Mesodermal cell (in vitro differentiated cells): ENCODE measurements around the gene PYCR2.
"Not testable (repeated sequence)": the region's sequence is repeated elsewhere in the genome, so short reads cannot be mapped to it uniquely, and the experiment has no call there.

Experiments
- H3K27ac ChIP-seq: 2 replicates; pipeline ENCODE4 v1.7.0; 2013; ENCODE audit warnings: mild to moderate bottlenecking, low read depth, low read length, moderate library complexity; ENCODE audit not compliant: severe bottlenecking
- H3K36me3 ChIP-seq: 2 replicates; pipeline ENCODE4 v1.7.1; 2013; ENCODE audit warnings: mild to moderate bottlenecking, low read length, moderate library complexity; ENCODE audit not compliant: control insufficient read depth, insufficient read depth
- H3K4me1 ChIP-seq: one replicate; pipeline ENCODE4 v1.7.1; 2013; ENCODE audit warnings: mild to moderate bottlenecking, low read length; ENCODE audit not compliant: insufficient read depth, control insufficient read depth, poor library complexity, severe bottlenecking
- H3K4me3 ChIP-seq: 2 replicates; pipeline ENCODE4 v1.7.0; 2013; ENCODE audit warnings: low read length, control low read depth, mild to moderate bottlenecking; ENCODE audit not compliant: insufficient read depth, poor library complexity, severe bottlenecking; ENCODE audit errors: extremely low read depth
- H3K9me3 ChIP-seq: 2 replicates; pipeline ENCODE4 v1.7.1; 2013; ENCODE audit warnings: mild to moderate bottlenecking, low read length, moderate library complexity; ENCODE audit not compliant: control insufficient read depth
- WGBS, 2 experiments: methylation state at CpG; one replicate each; pipeline ENCODE4 v1.1.5; 2013; ENCODE audit warnings: missing lambda C conversion rate in 2 of 2; ENCODE audit not compliant: insufficient coverage in 2 of 2; 5-methylcytosine and 5-hydroxymethylcytosine counted together

Gene PYCR2

DNA sequence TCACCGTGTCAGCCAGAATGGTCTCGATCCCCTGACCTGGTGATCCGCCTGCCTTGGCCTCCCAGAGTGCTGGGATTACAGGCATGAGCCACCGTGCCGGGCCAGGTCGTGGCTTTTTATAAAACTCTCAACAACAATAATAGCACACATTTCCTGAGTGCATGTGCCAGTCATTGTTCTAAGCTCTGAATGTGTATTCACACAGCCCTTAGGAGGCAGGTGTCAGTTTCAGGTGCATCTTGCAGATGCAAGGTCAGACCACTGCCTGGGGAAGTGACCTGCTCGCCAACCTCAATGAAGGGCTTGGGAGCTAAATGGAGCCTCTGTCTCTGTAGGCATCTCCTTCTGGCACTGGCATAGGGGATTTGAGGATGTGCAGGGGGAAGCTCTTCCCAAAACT lies 18.5 kb upstream of the PYCR2 start:
- Histone ChIP-seq H3K27ac (no peak overlapping the region), H3K36me3 (no peaks in the 10 kb centered on the region), H3K4me3 (no peak overlapping the region), H3K4me1 (no peaks in the 10 kb centered on the region), H3K9me3 (no peaks in the 10 kb centered on the region)
- WGBS, 2 experiments, result 73 to 76% methylated on average over 3 to 7 of the region's 7 CpGs

DNA sequence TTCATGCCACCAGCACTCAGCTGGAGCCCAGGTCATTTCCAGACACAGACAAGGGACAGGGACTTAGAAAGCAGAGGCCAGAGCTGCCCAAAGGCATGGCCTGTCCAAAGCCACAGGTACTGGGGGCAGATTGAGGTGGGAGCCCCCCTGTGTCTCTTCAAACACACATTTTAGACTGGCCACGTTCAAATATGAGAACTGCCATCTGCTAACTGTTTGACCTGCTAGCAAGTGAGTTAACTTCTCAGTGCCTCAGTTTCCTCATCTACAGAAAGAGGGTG lies 17.8 kb upstream of the PYCR2 start:
- Histone ChIP-seq H3K4me3 (no peak overlapping the region), H3K27ac (no peak overlapping the region), H3K9me3 (no peaks in the 10 kb centered on the region), H3K4me1 (no peaks in the 10 kb centered on the region), H3K36me3 (no peaks in the 10 kb centered on the region)
- 67% methylated on average over 1 of the region's 1 CpG; no CpG with 5 or more reads in 1 of the 2 experiments for WGBS, 2 experiments

DNA sequence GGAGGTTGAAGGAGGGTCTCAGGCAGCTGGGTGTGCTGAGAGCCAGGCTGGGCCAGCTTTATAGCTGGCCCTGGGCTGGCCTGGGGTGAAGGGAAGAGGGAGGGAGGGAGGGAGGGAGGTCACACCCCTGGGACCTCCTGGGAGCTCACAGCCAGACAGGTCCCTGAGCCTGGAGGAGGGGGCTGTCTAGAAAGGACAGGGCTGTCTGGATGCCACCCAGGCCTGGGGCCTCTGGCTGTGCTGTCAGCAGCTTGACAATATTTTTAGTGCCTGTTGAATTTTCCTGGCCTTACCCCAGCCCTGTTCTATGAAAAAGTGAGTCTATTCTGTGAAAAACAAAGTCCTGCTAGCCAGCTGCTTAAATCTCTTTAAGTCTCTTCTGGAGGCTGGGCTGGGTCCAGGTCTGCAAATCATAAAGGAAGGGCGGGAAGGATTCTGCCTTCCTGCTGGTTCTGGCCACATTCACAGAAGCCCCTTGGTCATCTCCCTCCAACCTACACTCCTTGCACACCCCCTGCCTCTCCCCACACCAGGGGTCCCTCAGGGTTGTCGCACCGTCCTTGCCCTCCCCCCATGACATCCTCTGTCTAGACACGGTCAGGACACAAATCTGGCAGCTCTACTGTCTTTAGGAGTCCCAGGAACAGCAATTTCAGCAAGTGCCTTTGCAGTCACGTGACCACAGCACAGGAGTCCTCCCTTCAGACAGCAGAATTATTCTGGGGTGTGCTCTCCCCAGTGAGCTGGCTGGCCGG lies 17.3 kb upstream of the PYCR2 start, which contains the start of gene LEFTY2:
Gene LEFTY2, minus strand, starts transcription at position 34 of the 755 bp plus-strand sequence. CDS start 80 bp downstream, outside the sequence.
- Histone ChIP-seq H3K27ac (no peak within 1 kb of the TSS), H3K9me3 (no peaks in the 10 kb centered on the region), H3K4me3 (no peak within 1 kb of the TSS), H3K36me3 (no peaks in the 10 kb centered on the region), H3K4me1 (no peaks in the 10 kb centered on the region)
- 60 to 71% methylated on average over 2 to 6 of the region's 6 CpGs for WGBS, 2 experiments

GRCh38 chr1:225940385-225941151 lies 16.5 kb upstream of the PYCR2 start:
- no peaks in the 10 kb centered on the region for H3K36me3 ChIP-seq
- H3K27ac ChIP-seq, result no peak overlapping the region
- no peak overlapping the region for H3K4me3 ChIP-seq
- no peaks in the 10 kb centered on the region for H3K9me3 ChIP-seq
- H3K4me1 ChIP-seq, result no peaks in the 10 kb centered on the region
- WGBS, 2 experiments, result 93 to 94% methylated on average over 22 to 25 of the region's 25 CpGs

- not testable (repeated sequence) for H3K27ac ChIP-seq
- 65 to 82% methylated on average over 7 of the region's 8 CpGs for WGBS, 2 experiments
Observed at GRCh38 chr1:225939939-225940310, 15.9 kb upstream of the PYCR2 start.

DNA sequence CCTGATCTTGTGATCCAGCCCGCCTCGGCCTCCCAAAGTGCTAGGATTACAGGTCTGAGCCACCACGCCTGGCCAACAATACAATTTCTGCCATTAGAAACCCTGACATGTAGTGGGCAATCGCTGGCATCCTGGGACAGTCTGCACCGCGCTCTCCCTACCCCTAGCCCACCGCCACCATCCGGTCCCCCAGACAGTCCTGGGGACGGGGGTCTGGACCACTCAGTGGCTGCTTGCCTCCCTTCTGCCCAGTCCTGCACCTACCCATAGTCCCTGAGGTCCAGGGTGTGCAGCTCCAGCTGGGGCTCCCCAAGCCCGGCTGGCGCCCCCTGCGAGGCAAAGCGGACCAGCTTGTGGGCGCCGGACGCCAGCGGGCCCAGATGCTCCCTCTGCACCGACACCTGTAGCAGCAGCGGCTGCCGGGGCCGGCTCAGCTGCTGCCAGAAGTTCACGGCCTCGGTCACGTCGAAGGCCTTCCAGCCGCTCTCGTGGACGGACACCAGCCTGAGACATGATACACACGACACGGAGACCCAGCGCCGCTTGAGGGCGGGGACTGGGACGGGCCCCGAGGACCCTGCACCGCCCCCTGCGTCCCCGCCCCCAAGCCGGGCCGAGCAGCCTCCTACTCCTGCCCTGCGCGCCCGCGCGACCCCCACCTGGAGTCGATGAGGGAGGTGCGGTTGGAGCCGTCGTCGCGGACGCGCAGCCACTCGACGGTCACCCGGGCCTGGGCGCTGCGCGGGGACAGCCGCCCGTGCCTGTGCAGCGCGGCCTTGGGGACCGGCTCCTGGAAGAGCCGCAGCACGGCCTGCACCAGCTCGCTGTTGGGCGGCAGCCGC lies 15.3 kb upstream of the PYCR2 start:
- not testable (repeated sequence) for H3K9me3 ChIP-seq, H3K4me3 ChIP-seq, H3K4me1 ChIP-seq, H3K36me3 ChIP-seq, H3K27ac ChIP-seq
- WGBS, 2 experiments, result 61 to 94% methylated on average over 9 to 40 of the region's 69 CpGs

More at GRCh38 chr1:225939939-225940310, 15.9 kb upstream of the PYCR2 start:
- not testable (repeated sequence) for H3K4me3 ChIP-seq, H3K36me3 ChIP-seq, H3K9me3 ChIP-seq, H3K4me1 ChIP-seq

DNA sequence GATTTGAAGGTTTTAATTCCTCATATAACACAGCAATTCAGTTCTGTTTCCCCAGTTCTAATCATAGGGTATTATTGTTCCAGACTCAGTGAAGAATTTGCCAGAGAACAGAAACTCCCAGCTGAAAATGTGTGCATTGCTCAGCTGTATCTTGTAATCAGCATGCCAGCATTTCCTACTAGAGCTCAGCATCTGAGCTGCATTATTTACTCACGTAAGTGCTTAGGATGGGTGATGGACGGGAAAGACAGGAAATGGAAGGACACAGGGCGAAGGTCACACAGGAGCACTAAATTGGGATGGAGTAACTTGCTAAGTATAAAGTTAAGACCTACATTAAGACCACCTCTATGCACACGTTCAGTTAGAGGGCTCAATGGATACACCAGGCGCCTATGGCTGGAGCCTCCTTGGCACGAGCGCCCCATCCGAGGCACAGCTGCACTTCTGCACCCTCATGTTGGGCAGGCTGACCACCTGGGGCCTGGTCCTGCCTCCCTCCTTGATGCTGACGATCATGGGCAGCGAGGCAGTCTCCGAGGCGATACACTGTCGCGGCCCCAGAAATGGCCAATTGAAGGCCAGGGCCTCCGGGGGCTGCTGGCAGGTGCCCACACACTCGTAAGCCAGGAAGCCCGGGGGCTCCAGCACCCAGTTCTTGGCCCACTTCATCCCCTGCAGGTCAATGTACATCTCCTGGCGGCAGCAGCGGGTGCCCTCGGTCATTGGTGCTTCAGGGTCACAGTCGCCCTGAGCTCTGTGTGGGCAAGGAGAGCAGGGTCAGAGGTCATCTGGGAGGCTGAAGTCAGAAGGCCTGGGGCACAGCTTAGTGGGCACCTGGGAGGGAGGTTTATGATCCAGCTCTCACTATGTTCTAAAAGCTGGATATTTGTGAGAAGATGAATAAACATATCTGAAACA lies 13.3 kb upstream of the PYCR2 start:
- H3K9me3 ChIP-seq, result no peaks in the 10 kb centered on the region
- H3K36me3 ChIP-seq, result no peaks in the 10 kb centered on the region
- no peaks in the 10 kb centered on the region for H3K4me1 ChIP-seq
- 95 to 97% methylated on average over 7 to 14 of the region's 21 CpGs for WGBS, 2 experiments
- H3K27ac ChIP-seq, result no peak overlapping the region
- H3K4me3 ChIP-seq, result no peak overlapping the region

DNA sequence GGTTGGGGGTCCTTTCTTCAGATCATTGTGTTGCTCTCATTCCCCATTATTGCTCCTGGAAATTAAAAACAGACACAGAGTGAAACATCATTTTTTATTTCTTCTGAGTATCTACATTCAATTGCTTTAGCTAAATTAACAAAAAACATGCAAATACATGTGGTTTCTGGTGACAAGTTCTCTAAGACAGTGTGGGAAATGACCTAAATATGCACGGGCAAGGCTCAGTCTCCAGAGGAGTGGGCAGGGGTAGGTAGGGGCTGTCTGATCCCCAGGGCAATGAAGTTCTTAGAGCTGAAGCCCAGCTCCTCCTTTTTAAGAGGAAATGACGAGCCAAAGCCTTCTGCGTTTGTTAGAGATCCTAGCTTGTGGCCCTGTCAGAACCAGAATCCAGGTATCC lies 12.5 kb upstream of the PYCR2 start:
- Histone ChIP-seq H3K36me3 (no peaks in the 10 kb centered on the region), H3K9me3 (no peaks in the 10 kb centered on the region), H3K4me1 (no peaks in the 10 kb centered on the region), H3K27ac (no peak overlapping the region), H3K4me3 (no peak overlapping the region)
- WGBS, 2 experiments, result 78 to 83% methylated on average over 3 of the region's 3 CpGs

- not testable (repeated sequence) for H3K4me3 ChIP-seq, H3K27ac ChIP-seq, H3K9me3 ChIP-seq, H3K4me1 ChIP-seq, H3K36me3 ChIP-seq
- 86 to 88% methylated on average over 7 of the region's 8 CpGs for WGBS, 2 experiments
Observed at GRCh38 chr1:225936086-225936485, 12.0 kb upstream of the PYCR2 start.

DNA sequence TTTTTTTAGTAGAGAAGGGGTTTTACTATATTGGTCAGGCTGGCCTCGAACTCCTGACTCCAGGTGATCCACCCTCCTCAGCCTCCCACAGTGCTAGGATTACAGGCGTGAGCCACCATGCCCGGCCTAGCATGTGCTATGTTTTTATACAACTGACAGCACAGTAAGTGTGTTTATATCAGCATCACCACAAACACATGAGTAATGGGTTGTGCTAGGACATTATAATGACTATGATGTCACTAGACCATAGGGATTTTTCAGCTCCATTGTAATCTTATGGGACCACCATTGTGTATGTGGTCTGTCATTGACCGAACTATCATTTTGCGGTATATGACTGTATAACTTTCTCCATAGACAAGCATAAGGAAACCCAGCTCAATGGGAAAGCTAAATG lies 10.7 kb upstream of the PYCR2 start:
- 93 to 100% methylated on average over 2 to 3 of the region's 5 CpGs for WGBS, 2 experiments
- Histone ChIP-seq H3K4me3 (no peak overlapping the region), H3K4me1 (no peaks in the 10 kb centered on the region), H3K36me3 (no peaks in the 10 kb centered on the region), H3K9me3 (no peaks in the 10 kb centered on the region), H3K27ac (no peak overlapping the region)
